OCI-LY1 (cell line): ENCODE measurements around the gene PDE6C.

Experiments
- H2AFZ ChIP-seq: fragments of 200-600 bp; sonication (generic), shearing (Covaris generic); 2 replicates; pipeline ENCODE4 v1.6.0; 2014; ENCODE audit warnings: antibody characterized with exemption, mild to moderate bottlenecking, low read length
- H3F3A ChIP-seq: fragments of 200-600 bp; sonication (generic), shearing (Covaris generic); 2 replicates; pipeline ENCODE4 v1.6.0; 2014; ENCODE audit warnings: mild to moderate bottlenecking, antibody characterized with exemption, low read length, moderate library complexity; ENCODE audit not compliant: insufficient read depth
- H3K27ac ChIP-seq: fragments of 200-600 bp; sonication (generic); 2 replicates; pipeline ENCODE4 v1.5.1; 2014; ENCODE audit warnings: low read length, mixed run types, mild to moderate bottlenecking, low read depth; ENCODE audit not compliant: poor library complexity, severe bottlenecking
- H3K27me3 ChIP-seq: fragments of 200-600 bp; sonication (generic); 2 replicates; pipeline ENCODE4 v1.6.0; 2014; ENCODE audit warnings: antibody characterized with exemption, mild to moderate bottlenecking, low read length, moderate library complexity; ENCODE audit not compliant: insufficient read depth
- H3K36me3 ChIP-seq: fragments of 200-600 bp; sonication (generic); 2 replicates; pipeline ENCODE4 v1.6.1; 2014; ENCODE audit warnings: mild to moderate bottlenecking, antibody characterized with exemption, low read length, moderate library complexity, mixed read lengths; ENCODE audit not compliant: insufficient read depth
- H3K4me1 ChIP-seq: fragments of 200-600 bp; sonication (generic); 2 replicates; pipeline ENCODE4 v1.5.1; 2014; ENCODE audit warnings: mild to moderate bottlenecking, low read length, moderate library complexity; ENCODE audit not compliant: insufficient read depth, severe bottlenecking
- H3K4me2 ChIP-seq: fragments of 200-600 bp; sonication (generic), shearing (Covaris generic); 2 replicates; pipeline ENCODE4 v1.6.1; 2014; ENCODE audit warnings: low read length
- H3K4me3 ChIP-seq: fragments of 200-600 bp; sonication (generic); 2 replicates; pipeline ENCODE4 v1.5.1; 2014; ENCODE audit warnings: low read length, low read depth, mild to moderate bottlenecking, mixed read lengths; ENCODE audit not compliant: poor library complexity, severe bottlenecking
- H3K79me2 ChIP-seq: fragments of 200-600 bp; shearing (Covaris generic); 2 replicates; pipeline ENCODE4 v1.6.1; 2016; ENCODE audit warnings: mixed run types, low read length, mixed read lengths; ENCODE audit not compliant: insufficient read depth
- H3K9ac ChIP-seq: fragments of 200-600 bp; sonication (generic), shearing (Covaris generic); 2 replicates; pipeline ENCODE4 v1.6.1; 2014; ENCODE audit warnings: mild to moderate bottlenecking, low read length, mixed read lengths
- H3K9me2 ChIP-seq: fragments of 200-600 bp; sonication (generic), shearing (Covaris generic); 2 replicates; pipeline ENCODE4 v1.6.1; 2014; ENCODE audit warnings: low read depth, mild to moderate bottlenecking, low read length, mixed read lengths
- H3K9me3 ChIP-seq: fragments of 200-600 bp; shearing (Covaris generic); 2 replicates; pipeline ENCODE4 v1.6.1; 2014; ENCODE audit warnings: low read length, mixed read lengths
- H4K20me1 ChIP-seq: fragments of 200-600 bp; sonication (generic), shearing (Covaris generic); 2 replicates; pipeline ENCODE4 v1.6.0; 2016; ENCODE audit warnings: mild to moderate bottlenecking, low read length; ENCODE audit not compliant: insufficient read depth
- CTCF ChIP-seq: fragments of 200-600 bp; sonication (generic), shearing (Covaris generic); IDR thresholded peaks from 2 replicates; pipeline ENCODE4 v1.5.1; 2017; ENCODE audit warnings: mild to moderate bottlenecking, antibody characterized with exemption, low read length, moderate library complexity, mixed read lengths
- EZH2 ChIP-seq: fragments of 200-600 bp; sonication (generic), shearing (Covaris generic); IDR thresholded peaks from 2 replicates; pipeline ENCODE4 v1.8.0; 2017; ENCODE audit warnings: borderline replicate concordance, mixed run types, mild to moderate bottlenecking, antibody characterized with exemption, low read length, moderate library complexity, mixed read lengths

The PDE6C gene

GRCh38 chr10:93612311-93612710 is at the start of gene PDE6C:
PDE6C (plus strand) TSS chr10:93612537; CDS start chr10:93612726, 189 bp downstream.
- Histone ChIP-seq H3K9me3 (no peaks in the 10 kb centered on the region), H3K27ac (no peak within 1 kb of the TSS)

GRCh38 chr10:93565446-93565845 is 46.9 kb upstream of the PDE6C start:
- H3K4me2 ChIP-seq, result no peak overlapping the region
- H2AFZ ChIP-seq, result no peak overlapping the region
- no peak overlapping the region for H3K27ac ChIP-seq
- no peaks in the 10 kb centered on the region for H3K4me1 ChIP-seq
- H3K79me2 ChIP-seq, result no peaks in the 10 kb centered on the region
- H3K9me2 ChIP-seq, result no peaks in the 10 kb centered on the region
- no peak overlapping the region for H3K9ac ChIP-seq
- H3K4me3 ChIP-seq, result no peak overlapping the region
- TF ChIP-seq CTCF (no peak), EZH2 (no peak)
- H3K9me3 ChIP-seq, result no peaks in the 10 kb centered on the region
- no peaks in the 10 kb centered on the region for H3F3A ChIP-seq
- H4K20me1 ChIP-seq, result no peaks in the 10 kb centered on the region
- H3K36me3 ChIP-seq, result no peaks in the 10 kb centered on the region
- no peaks in the 10 kb centered on the region for H3K27me3 ChIP-seq

More at GRCh38 chr10:93612311-93612710, at the start of gene PDE6C:
- TF ChIP-seq CTCF, result no peak
- H2AFZ ChIP-seq, result no peak within 1 kb of the TSS
- H3K9me2 ChIP-seq, result no peaks in the 10 kb centered on the region
- no peak within 1 kb of the TSS for H3K9ac ChIP-seq
- no peaks in the 10 kb centered on the region for H3F3A ChIP-seq
- H3K4me2 ChIP-seq, result no peak within 1 kb of the TSS
- H3K4me3 ChIP-seq, result no peak within 1 kb of the TSS
- no peaks in the 10 kb centered on the region for H3K4me1 ChIP-seq
- H4K20me1 ChIP-seq, result no peaks in the 10 kb centered on the region
- no peaks in the 10 kb centered on the region for H3K79me2 ChIP-seq
- H3K36me3 ChIP-seq, result no peaks in the 10 kb centered on the region
- H3K27me3 ChIP-seq, result no peaks in the 10 kb centered on the region

- no peaks in the 10 kb centered on the region for H3K4me1 ChIP-seq
- H3F3A ChIP-seq, result no peaks in the 10 kb centered on the region
- H3K27me3 ChIP-seq, result no peaks in the 10 kb centered on the region
- no peak within 1 kb of the TSS for H3K9ac ChIP-seq
- H3K4me2 ChIP-seq, result no peak within 1 kb of the TSS
- no peak within 1 kb of the TSS for H2AFZ ChIP-seq
- H3K79me2 ChIP-seq, result no peaks in the 10 kb centered on the region
- H3K27ac ChIP-seq, result no peak within 1 kb of the TSS
- no peaks in the 10 kb centered on the region for H4K20me1 ChIP-seq
- H3K9me2 ChIP-seq, result no peaks in the 10 kb centered on the region
- H3K4me3 ChIP-seq, result no peak within 1 kb of the TSS
- TF ChIP-seq CTCF, result no peak
- no peak for TF ChIP-seq EZH2
- no peaks in the 10 kb centered on the region for H3K36me3 ChIP-seq
- H3K9me3 ChIP-seq, result no peaks in the 10 kb centered on the region
Measured at GRCh38 chr10:93566435-93567276, 45.7 kb upstream of the PDE6C start, which contains the start of gene FFAR4. FFAR4 (plus strand) TSS chr10:93566665; CDS start chr10:93566721, 56 bp downstream.
